Activated CD4-positive, alpha-beta T cell treated with anti-CD3 and anti-CD28 coated beads for 48 hours (primary cell): Measurements from ENCODE around the gene GON4L.
"Not testable (repeated sequence)": the region's sequence is repeated elsewhere in the genome, so short reads cannot be mapped to it uniquely, and the experiment has no call there.

ENCODE experiments used
- DNase-seq: peaks from one replicate; pipeline ENCODE4 v3.0.0-alpha.2; 2020

The GON4L gene

GRCh38 chr1:155740995-155741394 is 116.0 kb downstream of the GON4L start:
- no peak for DNase-seq

- peak; percentile 43 for DNase-seq
Measured at GRCh38 chr1:155729031-155729898, 127.7 kb downstream of the GON4L start.

- no peak for DNase-seq
Measured at GRCh38 chr1:155725142-155725541, 131.9 kb downstream of the GON4L start.

- DNase-seq: no peak
Measured at GRCh38 chr1:155719703-155720102, 137.3 kb downstream of the GON4L start.

GRCh38 chr1:155718524-155719115 is 138.4 kb downstream of the GON4L start:
- not testable (repeated sequence) for DNase-seq

GRCh38 chr1:155717041-155717440 is 140.0 kb downstream of the GON4L start:
- DNase-seq: no peak

- no peak for DNase-seq
Measured at GRCh38 chr1:155715777-155716176, 141.2 kb downstream of the GON4L start.

- DNase-seq: not testable (repeated sequence)
Measured at GRCh38 chr1:155715056-155715455, 142.0 kb downstream of the GON4L start.

- DNase-seq: no peak
Measured at GRCh38 chr1:155713075-155713474, 143.9 kb downstream of the GON4L start.

- DNase-seq: not testable (repeated sequence)
Measured at GRCh38 chr1:155712636-155713035, 144.4 kb downstream of the GON4L start.

GRCh38 chr1:155711457-155711856 is 145.6 kb downstream of the GON4L start:
- DNase-seq: not testable (repeated sequence)

- DNase-seq: no peak
Measured at GRCh38 chr1:155709391-155709790, 147.6 kb downstream of the GON4L start.

- DNase-seq: no peak
Measured at GRCh38 chr1:155706139-155706538, 150.9 kb downstream of the GON4L start.

GRCh38 chr1:155704414-155704813 is 152.6 kb downstream of the GON4L start:
- not testable (repeated sequence) for DNase-seq

- DNase-seq: no peak
Measured at GRCh38 chr1:155703216-155703615, 153.8 kb downstream of the GON4L start.

- not testable (repeated sequence) for DNase-seq
Measured at GRCh38 chr1:155701675-155702074, 155.3 kb downstream of the GON4L start.
